ENCODE measurements around the gene MUCL3. TPM values are rescaled to one million over a fixed set of nuclear protein-coding genes. Genes with fewer than 3 reads are reported as not detected.

The MUCL3 gene
- total RNA-seq, 4 donors from 2014 or later: under 0.01 TPM; not detected in 3

DNA sequence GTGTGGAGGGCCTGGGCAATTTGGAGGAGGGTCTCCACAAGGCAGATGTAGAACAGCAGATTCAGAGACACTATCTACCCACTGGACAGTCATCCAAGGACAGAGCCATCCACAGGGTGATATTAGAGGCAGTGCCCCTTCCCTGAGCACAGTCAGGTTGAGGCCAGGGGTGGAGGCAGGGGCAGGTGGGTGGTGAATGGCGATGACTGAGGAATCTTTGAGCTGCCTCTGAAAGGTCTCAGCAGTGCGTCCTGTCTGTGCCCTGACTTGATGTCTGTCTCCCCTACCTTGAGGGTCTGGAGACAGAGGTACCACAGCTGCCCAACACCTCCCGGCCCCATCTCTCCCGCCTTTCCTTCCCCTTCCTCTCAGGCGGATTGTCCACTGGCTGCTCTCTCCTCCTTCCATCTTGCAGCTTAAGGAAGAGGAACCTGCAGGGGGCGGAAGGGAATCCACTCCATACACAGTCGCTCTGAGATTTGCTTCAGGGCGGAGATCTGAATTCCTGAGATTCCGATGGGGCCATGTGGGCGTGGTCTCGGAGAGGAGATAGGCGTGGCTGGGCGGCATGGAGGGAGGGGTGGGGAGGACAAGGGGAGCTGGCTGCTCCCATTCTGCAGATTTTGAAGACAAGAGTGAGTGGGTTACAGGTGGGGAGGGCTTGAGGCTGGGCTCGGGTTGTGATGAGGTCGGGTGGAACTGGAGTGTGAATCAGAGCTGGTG lies 1.7 kb downstream of the MUCL3 start:
- H3K4me1 ChIP-seq: no peaks in the 10 kb centered on the region
- H3K36me3 ChIP-seq: no peaks in the 10 kb centered on the region
- intact Hi-C loops (cut with DNase I; ENCODE audit: low total_unique reads): no loop called here
- TF ChIP-seq POLR2A (IDR thresholded peaks at IDR 0.05) (no peak), CTCF (IDR thresholded peaks at IDR 0.05) (peak in 3 of 4 experiments; percentile 12 to 39 (median 23))
- no peaks in the 10 kb centered on the region for H3K9me3 ChIP-seq
- no peak overlapping the region for H3K4me3 ChIP-seq
- H3K27me3 ChIP-seq: no peaks in the 10 kb centered on the region
- peak; percentile 48 to 63 for DNase-seq
- no peak overlapping the region for H3K27ac ChIP-seq

GRCh38 chr6:30944051-30944450 lies 3.3 kb downstream of the MUCL3 start:
- Histone ChIP-seq H3K27ac (no peak overlapping the region), H3K9me3 (no peaks in the 10 kb centered on the region), H3K4me1 (no peaks in the 10 kb centered on the region), H3K4me3 (no peak overlapping the region), H3K27me3 (no peaks in the 10 kb centered on the region), H3K36me3 (no peaks in the 10 kb centered on the region)
- DNase-seq: no peak
- intact Hi-C loops (cut with DNase I; ENCODE audit: low total_unique reads): no loop called here
- TF ChIP-seq CTCF (IDR thresholded peaks at IDR 0.05): no peak
- no peak for TF ChIP-seq POLR2A (IDR thresholded peaks at IDR 0.05)

DNA sequence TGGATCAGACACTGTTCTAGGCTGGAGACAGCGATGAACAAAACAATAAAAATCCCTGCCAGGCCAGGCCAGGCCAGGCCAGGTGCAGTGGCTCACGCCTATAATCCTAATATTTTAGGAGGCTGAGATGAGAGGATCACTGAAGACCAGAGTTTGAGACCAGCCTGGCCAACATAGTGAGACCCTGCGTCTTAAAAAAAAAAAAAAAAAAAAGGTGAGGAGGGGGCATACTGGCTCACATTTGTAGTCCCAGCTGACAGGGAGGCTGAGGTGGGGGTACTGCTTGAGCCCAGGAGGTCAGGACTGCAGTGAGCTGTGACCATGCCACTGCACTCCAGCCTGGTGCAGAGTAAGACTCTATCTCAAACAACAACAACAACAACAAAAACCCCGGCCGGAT lies 4.5 kb downstream of the MUCL3 start:
- Histone ChIP-seq H3K27me3 (no peaks in the 10 kb centered on the region), H3K9me3 (no peaks in the 10 kb centered on the region), H3K4me3 (no peak overlapping the region), H3K27ac (no peak overlapping the region), H3K4me1 (no peaks in the 10 kb centered on the region), H3K36me3 (no peaks in the 10 kb centered on the region)
- TF ChIP-seq CTCF (IDR thresholded peaks at IDR 0.05): no peak
- TF ChIP-seq POLR2A (IDR thresholded peaks at IDR 0.05): no peak
- DNase-seq: no peak
- intact Hi-C loops (cut with DNase I; ENCODE audit: low total_unique reads): no loop called here

DNA sequence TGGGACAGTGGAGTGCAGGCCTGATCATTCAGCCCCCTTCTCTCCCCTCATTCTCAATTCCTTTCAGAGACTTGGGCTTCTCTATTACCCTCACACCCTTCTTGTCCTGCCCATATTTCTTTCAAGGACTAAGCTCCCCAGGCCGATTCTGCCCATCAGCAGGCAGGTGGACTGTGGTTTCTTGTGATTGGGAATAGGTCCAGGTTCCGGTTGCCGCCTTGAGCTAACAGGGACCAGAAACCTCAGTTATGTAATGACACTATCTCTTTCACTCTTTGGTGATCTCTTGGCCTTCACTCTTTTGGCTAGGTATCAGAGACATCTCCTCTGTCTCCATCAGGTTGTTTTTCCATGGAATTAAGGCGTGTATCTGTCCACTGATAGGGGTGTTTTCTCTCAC lies 6.5 kb downstream of the MUCL3 start:
- no peak for TF ChIP-seq POLR2A (IDR thresholded peaks at IDR 0.05)
- TF ChIP-seq CTCF (IDR thresholded peaks at IDR 0.05): no peak
- Histone ChIP-seq H3K27me3 (no peaks in the 10 kb centered on the region), H3K4me1 (no peaks in the 10 kb centered on the region), H3K36me3 (no peaks in the 10 kb centered on the region), H3K27ac (no peak overlapping the region), H3K4me3 (no peak overlapping the region), H3K9me3 (no peaks in the 10 kb centered on the region)
- intact Hi-C loops (cut with DNase I; ENCODE audit: low total_unique reads): no loop called here
- DNase-seq: no peak

- no peak for TF ChIP-seq POLR2A (IDR thresholded peaks at IDR 0.05)
- no peak for TF ChIP-seq CTCF (IDR thresholded peaks at IDR 0.05)
- no peak overlapping the region for H3K27ac ChIP-seq
- H3K9me3 ChIP-seq: no peaks in the 10 kb centered on the region
- intact Hi-C loops (cut with DNase I; ENCODE audit: low total_unique reads): no loop called here
- H3K36me3 ChIP-seq: no peaks in the 10 kb centered on the region
- no peaks in the 10 kb centered on the region for H3K27me3 ChIP-seq
- no peak for DNase-seq
- no peak overlapping the region for H3K4me3 ChIP-seq
- no peaks in the 10 kb centered on the region for H3K4me1 ChIP-seq
Measured at GRCh38 chr6:30948811-30949210, 8.0 kb downstream of the MUCL3 start.

Data from uterus (tissue), 4 donors.